ENCODE measurements around the gene PDSS2.

DNA sequence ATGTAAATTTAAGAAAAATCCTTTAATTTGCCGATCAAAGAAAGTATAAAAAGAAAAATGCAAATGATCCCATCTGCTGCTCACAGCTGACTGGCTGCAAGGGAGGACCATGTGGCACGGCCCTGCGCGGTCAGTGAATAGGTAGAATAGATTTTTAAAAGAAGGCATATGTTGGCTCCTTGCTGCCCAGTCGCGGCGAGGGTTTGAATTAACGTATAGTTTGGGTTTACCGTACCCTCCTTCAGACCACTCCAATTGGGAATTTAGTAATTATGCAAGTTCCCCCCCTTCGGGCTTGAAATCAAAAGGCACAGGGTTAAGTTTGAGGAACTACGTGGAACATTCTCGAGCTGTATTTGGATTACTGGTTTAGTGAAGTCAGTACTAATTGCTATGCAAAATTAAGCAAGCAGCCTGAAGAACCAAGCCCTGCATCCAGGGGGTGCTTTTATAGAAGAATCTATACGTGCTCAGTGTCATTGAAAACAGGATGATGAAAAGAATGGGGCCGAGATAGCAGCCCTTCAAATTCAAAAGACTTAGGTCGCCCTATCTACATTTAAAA lies 343.0 kb downstream of the PDSS2 start:
- TF ChIP-seq, protein P1, sequence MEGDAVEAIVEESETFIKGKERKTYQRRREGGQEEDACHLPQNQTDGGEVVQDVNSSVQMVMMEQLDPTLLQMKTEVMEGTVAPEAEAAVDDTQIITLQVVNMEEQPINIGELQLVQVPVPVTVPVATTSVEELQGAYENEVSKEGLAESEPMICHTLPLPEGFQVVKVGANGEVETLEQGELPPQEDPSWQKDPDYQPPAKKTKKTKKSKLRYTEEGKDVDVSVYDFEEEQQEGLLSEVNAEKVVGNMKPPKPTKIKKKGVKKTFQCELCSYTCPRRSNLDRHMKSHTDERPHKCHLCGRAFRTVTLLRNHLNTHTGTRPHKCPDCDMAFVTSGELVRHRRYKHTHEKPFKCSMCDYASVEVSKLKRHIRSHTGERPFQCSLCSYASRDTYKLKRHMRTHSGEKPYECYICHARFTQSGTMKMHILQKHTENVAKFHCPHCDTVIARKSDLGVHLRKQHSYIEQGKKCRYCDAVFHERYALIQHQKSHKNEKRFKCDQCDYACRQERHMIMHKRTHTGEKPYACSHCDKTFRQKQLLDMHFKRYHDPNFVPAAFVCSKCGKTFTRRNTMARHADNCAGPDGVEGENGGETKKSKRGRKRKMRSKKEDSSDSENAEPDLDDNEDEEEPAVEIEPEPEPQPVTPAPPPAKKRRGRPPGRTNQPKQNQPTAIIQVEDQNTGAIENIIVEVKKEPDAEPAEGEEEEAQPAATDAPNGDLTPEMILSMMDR (IDR thresholded peaks at IDR 0.05): no peak
- TF ChIP-seq POLR2A (IDR thresholded peaks at IDR 0.05): no peak
